ENCODE measurements around the gene SLF2. TPM values are rescaled to one million over a fixed set of nuclear protein-coding genes. Genes with fewer than 3 reads are reported as not detected.

The SLF2 gene
- polyA plus RNA-seq, 4 donors = 29.0 to 38.7 (median 32.7) TPM

- no peak for DNase-seq (ENCODE audit: low read depth in 4 of 4, low spot score in 3 of 4)
Measured at GRCh38 chr10:100977436-100977835, 64.7 kb downstream of the SLF2 start.

GRCh38 chr10:100978121-100978900, 65.5 kb downstream of the SLF2 start:
- DNase-seq (ENCODE audit: low read depth in 4 of 4, low spot score in 3 of 4) = no peak

- DNase-seq (ENCODE audit: low read depth in 4 of 4, low spot score in 3 of 4) = no peak
Measured at GRCh38 chr10:100978901-100979195, 66.1 kb downstream of the SLF2 start.

- no peak for DNase-seq (ENCODE audit: low read depth in 4 of 4, low spot score in 3 of 4)
Measured at GRCh38 chr10:100979791-100980272, 67.1 kb downstream of the SLF2 start.

GRCh38 chr10:100980311-100980710, 67.5 kb downstream of the SLF2 start:
- no peak for DNase-seq (ENCODE audit: low read depth in 4 of 4, low spot score in 3 of 4)

GRCh38 chr10:100980711-100981110, 67.9 kb downstream of the SLF2 start:
- DNase-seq (ENCODE audit: low read depth in 4 of 4, low spot score in 3 of 4) = no peak

- no peak for DNase-seq (ENCODE audit: low read depth in 4 of 4, low spot score in 3 of 4)
Measured at GRCh38 chr10:100981178-100981772, 68.5 kb downstream of the SLF2 start.

- no peak for DNase-seq (ENCODE audit: low read depth in 4 of 4, low spot score in 3 of 4)
Measured at GRCh38 chr10:100982916-100983830, 70.4 kb downstream of the SLF2 start.

- DNase-seq (ENCODE audit: low read depth in 4 of 4, low spot score in 3 of 4) = no peak
Measured at GRCh38 chr10:100983868-100984671, 71.3 kb downstream of the SLF2 start.

GRCh38 chr10:100984672-100985177, 72.0 kb downstream of the SLF2 start:
- no peak for DNase-seq (ENCODE audit: low read depth in 4 of 4, low spot score in 3 of 4)

- no peak for DNase-seq (ENCODE audit: low read depth in 4 of 4, low spot score in 3 of 4)
Measured at GRCh38 chr10:100985336-100985735, 72.6 kb downstream of the SLF2 start.

- DNase-seq (ENCODE audit: low read depth in 4 of 4, low spot score in 3 of 4) = no peak
Measured at GRCh38 chr10:100986623-100986951, 73.8 kb downstream of the SLF2 start.

- DNase-seq (ENCODE audit: low read depth in 4 of 4, low spot score in 3 of 4) = peak in 1 of 4 donors; percentile 78
Measured at GRCh38 chr10:100986952-100987684, 74.4 kb downstream of the SLF2 start, which contains the start of the genes MRPL43 and TWNK. TSS of gene MRPL43 (minus strand) at chr10:100987497. CDS start at chr10:100987443, 54 bp downstream. TSS of gene TWNK (plus strand) at chr10:100987543. CDS start at chr10:100988211, 668 bp downstream.

- no peak for DNase-seq (ENCODE audit: low read depth in 4 of 4, low spot score in 3 of 4)
Measured at GRCh38 chr10:100987685-100988049, 74.9 kb downstream of the SLF2 start.

GRCh38 chr10:100988166-100988565, 75.4 kb downstream of the SLF2 start:
- DNase-seq (ENCODE audit: low read depth in 4 of 4, low spot score in 3 of 4) = no peak

GRCh38 chr10:100989088-100989487, 76.3 kb downstream of the SLF2 start:
- DNase-seq (ENCODE audit: low read depth in 4 of 4, low spot score in 3 of 4) = no peak

GRCh38 chr10:100993986-100994708, 81.4 kb downstream of the SLF2 start:
- no peak for DNase-seq (ENCODE audit: low read depth in 4 of 4, low spot score in 3 of 4)

- DNase-seq (ENCODE audit: low read depth in 4 of 4, low spot score in 3 of 4) = no peak
Measured at GRCh38 chr10:100995181-100995580, 82.4 kb downstream of the SLF2 start.
